LNCaP clone FGC (cell line): Measurements from ENCODE around the gene NPAS3.

ENCODE experiments used
- DNase-seq: peaks from one replicate; pipeline ENCODE4 v3.0.0-alpha.2; 2011; ENCODE audit warnings: low read depth
- H3K4me3 ChIP-seq: 2 replicates; pipeline ENCODE4 v1.5.1; 2011; ENCODE audit warnings: mild to moderate bottlenecking, low read depth, low read length, control low read depth
- TF ChIP-seq, protein P1 (sequence below): IDR thresholded peaks from 2 replicates; pipeline ENCODE4 v1.5.1; 2012; ENCODE audit warnings: mild to moderate bottlenecking; ENCODE audit not compliant: control insufficient read depth, insufficient read depth; ENCODE audit errors: extremely low read depth

The NPAS3 gene

DNA sequence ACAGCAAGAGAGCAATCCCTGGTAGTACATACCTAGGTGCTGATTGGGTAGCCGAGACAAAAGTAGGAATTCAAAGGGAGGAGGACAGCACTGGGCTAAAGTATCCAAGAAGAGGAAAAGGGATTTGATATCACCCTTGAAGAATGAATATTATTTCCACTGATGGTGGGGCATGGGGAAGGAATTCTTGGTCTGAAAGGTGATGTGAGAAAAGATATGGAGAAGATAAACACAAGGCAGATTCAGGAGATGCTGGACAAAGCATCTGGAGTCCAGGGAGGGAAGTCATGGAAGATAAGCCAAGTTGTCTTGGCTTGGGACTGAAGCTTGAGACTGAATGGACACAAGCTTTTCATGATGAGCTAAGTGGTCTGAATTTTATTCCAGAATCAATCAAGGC, 818.2 kb downstream of the NPAS3 start:
- no peak for DNase-seq
- no peak overlapping the region for H3K4me3 ChIP-seq
- TF ChIP-seq, protein P1, sequence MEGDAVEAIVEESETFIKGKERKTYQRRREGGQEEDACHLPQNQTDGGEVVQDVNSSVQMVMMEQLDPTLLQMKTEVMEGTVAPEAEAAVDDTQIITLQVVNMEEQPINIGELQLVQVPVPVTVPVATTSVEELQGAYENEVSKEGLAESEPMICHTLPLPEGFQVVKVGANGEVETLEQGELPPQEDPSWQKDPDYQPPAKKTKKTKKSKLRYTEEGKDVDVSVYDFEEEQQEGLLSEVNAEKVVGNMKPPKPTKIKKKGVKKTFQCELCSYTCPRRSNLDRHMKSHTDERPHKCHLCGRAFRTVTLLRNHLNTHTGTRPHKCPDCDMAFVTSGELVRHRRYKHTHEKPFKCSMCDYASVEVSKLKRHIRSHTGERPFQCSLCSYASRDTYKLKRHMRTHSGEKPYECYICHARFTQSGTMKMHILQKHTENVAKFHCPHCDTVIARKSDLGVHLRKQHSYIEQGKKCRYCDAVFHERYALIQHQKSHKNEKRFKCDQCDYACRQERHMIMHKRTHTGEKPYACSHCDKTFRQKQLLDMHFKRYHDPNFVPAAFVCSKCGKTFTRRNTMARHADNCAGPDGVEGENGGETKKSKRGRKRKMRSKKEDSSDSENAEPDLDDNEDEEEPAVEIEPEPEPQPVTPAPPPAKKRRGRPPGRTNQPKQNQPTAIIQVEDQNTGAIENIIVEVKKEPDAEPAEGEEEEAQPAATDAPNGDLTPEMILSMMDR: no peak

DNA sequence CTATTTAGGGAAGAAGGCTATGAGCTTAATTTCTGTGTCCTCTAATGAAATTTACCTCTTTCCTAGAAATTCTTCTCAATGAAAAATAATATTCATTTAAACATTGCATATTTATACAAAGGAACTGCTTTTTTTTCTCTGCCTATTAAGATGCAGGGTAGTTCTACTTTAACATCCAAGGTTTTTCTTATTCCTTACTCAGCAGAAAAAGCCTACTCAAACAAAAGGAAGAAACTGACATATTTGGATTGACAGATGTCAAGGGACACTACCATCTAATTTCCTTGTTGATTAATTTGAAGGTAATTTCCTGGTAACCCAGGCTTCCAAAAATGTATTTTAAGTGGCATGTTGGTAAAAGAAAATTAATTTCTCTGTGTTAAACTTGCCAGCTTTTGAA, 819.9 kb downstream of the NPAS3 start:
- TF ChIP-seq, protein P1: no peak
- no peak for DNase-seq
- H3K4me3 ChIP-seq: no peak overlapping the region

DNA sequence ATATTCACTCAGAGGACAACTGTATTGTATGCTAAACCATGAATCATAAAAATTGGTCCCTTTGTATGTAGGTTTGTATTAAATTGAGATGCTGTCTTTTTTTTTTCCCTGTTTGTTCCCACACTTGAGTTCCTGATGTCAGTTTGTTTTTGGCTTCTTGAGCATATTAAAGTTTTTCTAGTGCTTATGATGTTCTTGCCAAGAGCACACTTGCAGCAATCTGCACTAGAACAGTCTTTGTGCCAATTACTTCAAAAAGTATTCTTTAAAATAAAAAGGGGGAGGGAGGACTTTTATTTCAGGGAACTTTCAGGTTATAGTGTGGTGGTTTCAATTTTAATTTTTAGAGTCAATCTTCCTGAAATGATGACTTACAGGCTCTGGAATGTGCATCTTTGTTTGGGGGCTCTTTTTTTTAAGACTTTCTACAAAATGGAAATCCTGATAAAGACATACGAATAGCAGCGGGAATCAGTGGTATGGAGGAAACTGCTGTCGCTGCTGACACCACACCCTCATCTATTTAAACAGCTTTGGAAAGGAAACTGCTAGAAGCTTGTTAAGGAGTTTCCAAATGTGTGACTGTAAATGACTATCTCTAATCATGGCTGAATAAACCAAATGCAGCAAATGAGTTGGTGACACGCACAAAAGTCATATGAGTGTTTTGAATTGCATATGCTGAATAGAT, 823.6 kb downstream of the NPAS3 start:
- DNase-seq: no peak
- H3K4me3 ChIP-seq: no peak overlapping the region
- TF ChIP-seq, protein P1: no peak

DNA sequence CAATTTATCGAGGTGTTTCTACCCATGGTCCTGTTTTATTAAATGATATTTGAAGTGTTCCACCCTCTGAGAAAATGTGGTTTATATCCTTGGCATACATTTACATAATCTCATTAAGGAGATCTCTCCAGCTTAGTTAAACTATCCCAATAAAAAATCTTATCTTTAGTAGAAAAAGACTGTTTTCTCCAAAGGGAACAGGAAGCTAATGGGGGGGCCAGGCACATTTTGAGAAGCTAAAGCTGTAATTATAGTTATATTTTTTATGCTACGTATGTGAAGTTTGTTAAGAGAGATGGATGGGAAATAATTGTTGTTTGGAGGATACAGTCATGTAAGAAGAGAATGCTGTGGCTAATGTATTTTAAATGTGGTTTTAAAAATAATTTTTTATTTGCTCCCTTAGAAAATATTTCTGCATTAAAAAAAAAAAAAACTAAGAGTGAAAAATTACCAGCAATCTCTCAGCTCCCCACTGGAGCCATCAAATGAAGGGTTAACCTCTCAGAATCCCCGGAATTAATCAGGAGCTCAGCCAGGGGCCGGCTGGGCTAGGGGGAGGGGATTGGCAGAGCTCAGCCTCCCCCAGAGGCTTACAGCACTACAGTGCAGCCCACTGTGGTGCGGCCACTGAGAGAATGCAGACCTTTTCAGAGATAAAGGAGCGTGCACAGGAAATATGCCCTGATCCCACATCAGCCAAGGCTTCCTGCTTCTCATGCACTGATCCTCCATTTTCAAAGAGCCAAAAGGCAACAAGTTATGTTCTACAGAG, 826.4 kb downstream of the NPAS3 start:
- TF ChIP-seq, protein P1: no peak
- DNase-seq: no peak
- H3K4me3 ChIP-seq: no peak overlapping the region

DNA sequence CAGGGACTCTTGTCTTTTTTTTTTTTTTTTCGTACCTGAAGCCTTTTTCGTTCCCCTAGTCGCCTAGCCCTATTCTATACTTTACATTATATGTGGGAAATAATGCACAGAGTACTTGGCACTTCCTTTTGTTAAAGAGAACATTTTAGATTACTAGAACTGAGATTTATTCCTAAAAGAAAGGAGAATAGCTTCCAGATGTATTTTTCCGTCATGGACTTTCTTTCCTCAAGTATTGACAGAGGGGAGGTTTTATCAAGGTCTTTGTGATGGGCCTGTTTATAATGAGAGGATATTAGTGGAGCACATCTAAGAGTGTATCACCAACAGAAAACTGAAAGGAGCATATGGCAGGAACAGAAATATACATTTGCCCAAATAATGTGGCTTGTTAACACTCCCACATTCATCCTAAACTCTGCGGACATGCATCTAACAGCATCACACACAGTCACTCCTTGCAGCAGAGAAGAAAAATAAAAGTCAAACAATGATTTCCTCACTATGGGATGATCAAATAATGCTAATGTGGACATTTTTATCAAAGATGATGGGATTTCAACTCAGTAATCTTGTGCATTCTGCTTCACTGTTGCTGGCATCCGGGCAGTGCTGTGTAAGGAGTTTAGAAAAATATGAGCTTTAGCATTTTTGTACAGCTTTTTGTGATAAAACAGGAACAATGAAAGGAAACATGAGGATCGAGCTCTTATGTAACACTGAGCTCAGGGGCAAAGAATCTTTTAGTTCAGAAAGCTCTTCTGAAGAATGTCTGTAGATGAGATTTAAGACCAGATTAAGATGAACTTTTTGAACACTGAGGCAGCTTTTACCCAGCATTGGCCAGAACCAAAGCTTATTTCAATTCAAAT, 829.1 kb downstream of the NPAS3 start:
- TF ChIP-seq, protein P1: no peak
- DNase-seq: no peak
- no peak overlapping the region for H3K4me3 ChIP-seq

DNA sequence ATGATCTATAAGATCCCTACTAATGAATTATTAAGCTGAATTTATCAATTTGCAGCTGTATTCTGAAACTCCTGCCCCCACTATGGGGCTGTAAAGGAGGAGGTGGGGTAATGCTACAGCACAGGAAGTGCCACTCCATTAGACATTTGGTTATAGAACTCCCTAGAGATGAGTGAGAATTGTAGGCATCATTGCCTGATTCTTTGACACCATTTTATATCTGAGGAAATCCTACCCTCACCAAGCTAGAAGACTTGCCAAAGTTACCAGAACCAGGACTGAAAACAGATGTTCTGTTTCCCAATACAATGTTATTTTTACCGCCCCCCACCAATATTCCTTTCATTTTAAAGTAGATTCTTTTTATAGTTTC, 829.8 kb downstream of the NPAS3 start:
- DNase-seq: no peak
- TF ChIP-seq, protein P1: no peak
- H3K4me3 ChIP-seq: no peak overlapping the region
